Thyroid gland (tissue), 4 donors: ENCODE measurements around the gene LY6G5B. TPM values are rescaled to one million over a fixed set of nuclear protein-coding genes. Genes with fewer than 3 reads are reported as not detected.

Experiments
- DNase-seq, 2 donors: peaks; one replicate each; pipeline ENCODE4 v3.0.0-alpha.2; 2019
- H3K27ac ChIP-seq, 3 donors: fragments of 200-600 bp; sonication (generic); 1 replicate in 2 of 3; 2 replicates in 1 of 3; pipeline ENCODE4 v1.5.1; 2016 to 2019; ENCODE audit warnings: mild to moderate bottlenecking in 1 of 3, moderate library complexity in 1 of 3
- H3K27me3 ChIP-seq: fragments of 200-600 bp; sonication (generic); one replicate; pipeline ENCODE4 v1.5.1; 2019
- H3K36me3 ChIP-seq, 2 donors: fragments of 200-600 bp; sonication (generic); one replicate each; pipeline ENCODE4 v1.5.1; 2016 to 2019
- H3K4me1 ChIP-seq, 2 donors: fragments of 200-600 bp; sonication (generic); one replicate each; pipeline ENCODE4 v1.5.1; 2017 to 2019
- H3K4me3 ChIP-seq, 3 donors: fragments of 200-600 bp; sonication (generic); replicated peaks in 1 of 3; 1 replicate in 2 of 3; 2 replicates in 1 of 3; pipeline ENCODE4 v1.5.1; 2016; ENCODE audit warnings: mild to moderate bottlenecking in 1 of 3
- H3K9me3 ChIP-seq: fragments of 200-600 bp; sonication (generic); one replicate; pipeline ENCODE4 v1.5.1; 2017
- CTCF ChIP-seq, 6 experiments: fragments of 200-600 bp in 3 of 6; fragments of 450-650 bp in 3 of 6; sonication (generic) in 3 of 6; IDR thresholded peaks; one replicate each; pipeline ENCODE4 v1.5.1; 2016 to 2019; ENCODE audit warnings: antibody characterized with exemption in 6 of 6, mild to moderate bottlenecking in 2 of 6, inconsistent platforms in 1 of 6, moderate library complexity in 1 of 6
- POLR2A ChIP-seq, 2 donors: fragments of 450-650 bp; IDR thresholded peaks; one replicate each; pipeline ENCODE4 v1.6.1; 2017; ENCODE audit warnings: antibody characterized with exemption in 2 of 2, mild to moderate bottlenecking in 2 of 2, moderate library complexity in 1 of 2
- WGBS, 2 donors: methylation state at CpG; one replicate each; pipeline ENCODE4 v1.1.5; 2017; 5-methylcytosine and 5-hydroxymethylcytosine counted together
- intact Hi-C: fragments of 100-400 bp; cut with DNase I; formaldehyde crosslinking; loops from one replicate; pipeline ENCODE4 v1.15.1; 2023
- total RNA-seq, 4 donors: library from RNA; depleted of rRNA; stranded (reverse); fragments of >200 nt; gene quantifications; one replicate each; pipeline ENCODE4 v1.2.3, GENCODE V29; 2016

The LY6G5B gene
- total RNA-seq, 4 donors from 2014 or later = 4.4 to 11.8 (median 9.4) TPM

DNA sequence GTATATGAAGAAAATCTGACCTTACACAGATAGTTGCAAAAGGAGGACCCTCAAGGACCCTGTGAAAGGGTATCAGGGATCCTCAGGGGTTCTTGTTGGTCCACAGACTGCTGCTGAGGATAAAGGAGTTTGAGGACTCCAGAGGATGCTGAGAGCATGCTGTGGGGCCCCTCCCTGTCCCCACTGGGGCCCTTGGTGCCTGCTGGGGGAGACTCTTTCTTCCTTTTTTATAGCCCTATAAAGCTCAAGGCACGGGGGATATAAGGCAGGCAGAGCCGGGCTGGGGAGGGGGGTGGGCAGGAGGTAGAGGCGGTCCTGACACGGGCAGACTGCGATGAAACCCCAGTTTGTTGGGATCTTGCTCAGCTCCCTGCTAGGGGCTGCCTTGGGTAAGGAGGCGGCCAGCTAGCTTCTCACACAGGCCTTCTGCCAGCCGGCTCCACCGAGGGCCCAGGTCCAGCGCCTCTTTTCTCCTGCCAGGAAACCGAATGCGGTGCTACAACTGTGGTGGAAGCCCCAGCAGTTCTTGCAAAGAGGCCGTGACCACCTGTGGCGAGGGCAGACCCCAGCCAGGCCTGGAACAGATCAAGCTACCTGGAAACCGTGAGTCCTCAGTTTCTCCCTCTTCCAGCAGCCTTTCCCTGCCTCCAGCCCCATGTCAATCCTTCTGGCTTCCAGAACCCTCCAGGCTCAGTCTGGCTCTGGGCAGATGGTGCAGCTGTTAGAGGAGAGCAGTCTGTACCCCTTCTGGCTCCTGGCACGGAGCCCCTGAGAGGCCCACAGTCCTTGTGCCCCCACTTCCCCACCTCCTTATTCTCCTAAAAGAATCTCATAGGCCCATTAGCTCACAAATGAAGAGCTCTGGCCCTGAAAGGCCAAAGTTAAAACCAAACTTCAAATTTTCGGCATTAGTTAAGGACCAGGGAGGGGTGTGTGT, 45.5 kb downstream of the LY6G5B start, which contains the start of gene LY6G6D:
TSS of gene LY6G6D (plus strand) at position 327 of the 937 bp plus-strand sequence. CDS start at position 335, 8 bp downstream.
- Histone ChIP-seq H3K36me3 (no peaks in the 10 kb centered on the region), H3K4me3 (no peak within 1 kb of the TSS)
- intact Hi-C loops = no loop called here

GRCh38 chr6:31717499-31718222, 47.9 kb downstream of the LY6G5B start:
- H3K4me3 ChIP-seq = no peak overlapping the region
- H3K36me3 ChIP-seq = no peaks in the 10 kb centered on the region
- peak overlapping the region; percentile 59 to 78 (median 69) for H3K27ac ChIP-seq
- no peak for TF ChIP-seq POLR2A (IDR thresholded peaks at IDR 0.05)
- peak in 1 of 6 experiments; percentile 19 for TF ChIP-seq CTCF (IDR thresholded peaks at IDR 0.05)
- 58 to 73% methylated on average over 10 of the region's 10 CpGs for whole genome bisulfite sequencing, 2 donors
- DNase-seq = no peak
- no peaks in the 10 kb centered on the region for H3K9me3 ChIP-seq
- no peaks in the 10 kb centered on the region for H3K27me3 ChIP-seq
- peaks cover 30 to 40% of the 10 kb centered on the region in 2 donors for H3K4me1 ChIP-seq
- intact Hi-C loops = no loop called here

More for the DNA sequence above, 45.5 kb downstream of the LY6G5B start, which contains the start of gene LY6G6D:
- peak within 1 kb of the TSS; percentile 67 to 85 (median 84) for H3K27ac ChIP-seq
- no peaks in the 10 kb centered on the region for H3K9me3 ChIP-seq
- H3K27me3 ChIP-seq = no peaks in the 10 kb centered on the region
- no peak for TF ChIP-seq CTCF (IDR thresholded peaks at IDR 0.05)
- TF ChIP-seq POLR2A (IDR thresholded peaks at IDR 0.05) = no peak
- H3K4me1 ChIP-seq = peaks cover 30 to 44% of the 10 kb centered on the region in 2 donors
- WGBS, 2 donors = 70 to 72% methylated on average over 9 to 11 of the region's 16 CpGs
- DNase-seq = peak in 1 of 2 donors; percentile 28

DNA sequence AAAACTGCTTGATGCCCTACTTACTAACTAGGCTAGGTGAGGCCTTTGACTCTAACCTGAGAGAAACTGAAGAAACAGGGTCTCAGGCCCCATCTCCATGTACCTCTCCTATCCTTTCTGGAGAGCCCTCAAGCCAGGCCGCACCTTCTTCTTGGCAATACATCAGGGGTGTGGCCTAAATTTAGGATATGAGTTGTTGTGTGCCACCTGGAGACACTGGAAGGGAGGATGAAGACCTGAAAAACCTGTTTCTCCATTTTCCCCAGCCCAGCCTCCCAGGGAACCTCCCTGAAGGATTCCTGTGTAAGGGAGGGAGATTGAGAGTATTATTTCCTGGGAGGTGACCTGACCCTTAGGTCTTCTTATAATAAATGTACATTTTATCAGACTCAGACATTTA, 48.5 kb downstream of the LY6G5B start:
- peak; percentile 73 to 80 for DNase-seq
- intact Hi-C loops = no loop called here
- Histone ChIP-seq H3K9me3 (no peaks in the 10 kb centered on the region), H3K4me3 (no peak overlapping the region), H3K27ac (peak overlapping the region; percentile 59 to 78 (median 69)), H3K36me3 (no peaks in the 10 kb centered on the region), H3K27me3 (no peaks in the 10 kb centered on the region), H3K4me1 (peaks cover 29 to 34% of the 10 kb centered on the region in 2 donors)
- TF ChIP-seq CTCF (IDR thresholded peaks at IDR 0.05) (no peak), POLR2A (IDR thresholded peaks at IDR 0.05) (no peak)
- WGBS, 2 donors = 23 to 45% methylated on average over 1 of the region's 1 CpG

DNA sequence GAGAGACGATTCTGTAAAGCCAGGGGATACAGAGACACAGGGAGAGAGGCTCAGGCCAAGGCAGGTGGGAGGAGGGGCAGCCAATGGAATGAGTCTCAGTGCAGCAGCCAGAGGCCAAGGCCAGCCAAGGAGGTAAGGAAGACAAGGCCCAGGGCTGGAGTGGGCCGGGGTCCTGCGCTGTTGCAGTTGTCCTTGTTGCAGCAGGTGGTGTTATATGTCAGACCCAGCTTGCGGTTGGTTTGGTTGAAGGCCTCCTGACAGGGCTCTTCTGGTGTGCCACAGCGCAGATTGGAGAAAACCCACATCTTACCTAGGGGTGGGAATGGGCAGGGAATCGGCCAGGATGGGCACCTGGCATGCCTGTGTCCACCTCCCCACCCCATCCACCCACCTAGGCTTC, 49.2 kb downstream of the LY6G5B start:
- 72 to 77% methylated on average over 6 of the region's 6 CpGs for WGBS, 2 donors
- no peak for DNase-seq
- intact Hi-C loops = no loop called here
- Histone ChIP-seq H3K4me1 (peaks cover 21 to 27% of the 10 kb centered on the region in 2 donors), H3K27me3 (no peaks in the 10 kb centered on the region), H3K36me3 (no peaks in the 10 kb centered on the region), H3K4me3 (no peak overlapping the region), H3K27ac (peak overlapping the region; percentile 59 to 78 (median 69)), H3K9me3 (no peaks in the 10 kb centered on the region)
- TF ChIP-seq CTCF (IDR thresholded peaks at IDR 0.05) = no peak
- TF ChIP-seq POLR2A (IDR thresholded peaks at IDR 0.05) = no peak
